H1 (cell line): ENCODE measurements around the gene GSE1. TPM values are rescaled to one million over a fixed set of nuclear protein-coding genes. Genes with fewer than 3 reads are reported as not detected.

Experiments
- CTCF ChIA-PET: fragments of 300-600 bp; sonication (Branson Sonifier 250); formaldehyde crosslinking; loops from one replicate; lab custom pipeline; 2021; ENCODE audit not compliant: partially characterized antibody; lab: Charles Lee
- POLR2A ChIA-PET: fragments of 300-600 bp; sonication (Branson Sonifier 250); formaldehyde crosslinking; loops from one replicate; lab custom pipeline; 2021; ENCODE audit warnings: inconsistent platforms; ENCODE audit not compliant: partially characterized antibody; lab: Charles Lee
- DNase-seq, 2 experiments: peaks; one replicate each; pipeline versions ENCODE4 v3.0.0 to v3.0.0-alpha.2; 2010 to 2022; ENCODE audit warnings: low spot score in 2 of 2, low read depth in 1 of 2, mixed read lengths in 1 of 2
- FAIRE-seq: peaks from 2 replicates; lab custom pipeline; 2011; peaks lifted over from hg19 to GRCh38; lab: Jason Lieb, UNC
- H2AFZ ChIP-seq: 2 replicates; pipeline ENCODE4 v1.8.1; 2012; ENCODE audit warnings: low read length, inconsistent platforms
- H2AK5ac ChIP-seq: 2 replicates; pipeline ENCODE4 v1.6.1; 2013; ENCODE audit warnings: low read depth, low read length
- H2BK120ac ChIP-seq: replicated peaks from 2 replicates; pipeline ENCODE3; 2013; ENCODE audit warnings: low read depth, low read length, inconsistent platforms
- H2BK12ac ChIP-seq: 2 replicates; pipeline ENCODE4 v1.6.1; 2013; ENCODE audit warnings: low read depth, low read length
- H2BK15ac ChIP-seq: 2 replicates; pipeline ENCODE4 v1.6.1; 2013; ENCODE audit warnings: low read length
- H2BK20ac ChIP-seq: 2 replicates; pipeline ENCODE4 v1.6.1; 2013; ENCODE audit warnings: low read length
- H2BK5ac ChIP-seq: 2 replicates; pipeline ENCODE4 v1.6.1; 2013; ENCODE audit warnings: low read depth, low read length
- H3K14ac ChIP-seq: 2 replicates; pipeline ENCODE4 v1.6.1; 2013; ENCODE audit warnings: inconsistent platforms; ENCODE audit not compliant: insufficient read length
- H3K18ac ChIP-seq: 2 replicates; pipeline ENCODE4 v1.6.1; 2013; ENCODE audit warnings: low read length; ENCODE audit errors: extremely low read depth
- H3K23ac ChIP-seq: 2 replicates; pipeline ENCODE4 v1.6.1; 2013; ENCODE audit warnings: inconsistent platforms; ENCODE audit not compliant: insufficient read length
- H3K23me2 ChIP-seq: 2 replicates; pipeline ENCODE4 v1.6.1; 2013; ENCODE audit warnings: low read depth, low read length
- H3K27ac ChIP-seq: 2 replicates; pipeline ENCODE4 v1.6.1; 2011; ENCODE audit warnings: low read depth, low read length, inconsistent platforms
- H3K27me3 ChIP-seq, 4 experiments: replicated peaks in 1 of 4; 1 replicate in 1 of 4; 2 replicates in 3 of 4; pipeline versions ENCODE4 v1.6.1 to v1.8.1; 2011 to 2013; ENCODE audit warnings: low read length in 3 of 4, mild to moderate bottlenecking in 3 of 4, inconsistent platforms in 2 of 4, mixed read lengths in 2 of 4, moderate library complexity in 1 of 4; ENCODE audit not compliant: control insufficient read depth in 3 of 4, insufficient read depth in 3 of 4; ENCODE audit errors: extremely low read depth in 1 of 4
- H3K36me3 ChIP-seq, 4 experiments: 2 replicates each; pipeline versions ENCODE4 v1.6.1 to v1.8.1; 2011 to 2013; ENCODE audit warnings: mild to moderate bottlenecking in 4 of 4, low read length in 3 of 4, moderate library complexity in 2 of 4, control low read depth in 1 of 4, inconsistent platforms in 1 of 4; ENCODE audit not compliant: insufficient read depth in 4 of 4, control insufficient read depth in 2 of 4
- H3K4ac ChIP-seq: replicated peaks from 2 replicates; pipeline ENCODE3; 2013; ENCODE audit warnings: low read length, low read depth, mixed read lengths, inconsistent platforms; ENCODE audit not compliant: insufficient read length
- H3K4me1 ChIP-seq, 4 experiments: replicated peaks in 1 of 4; 1 replicate in 1 of 4; 2 replicates in 3 of 4; pipeline versions ENCODE4 v1.6.1 to v1.8.1; 2011 to 2013; ENCODE audit warnings: low read length in 3 of 4, inconsistent platforms in 2 of 4, mixed read lengths in 1 of 4; ENCODE audit not compliant: insufficient read depth in 4 of 4, control insufficient read depth in 3 of 4
- H3K4me2 ChIP-seq, 2 experiments: 2 replicates each; pipeline versions ENCODE4 v1.6.1 to v1.8.1; 2011 to 2013; ENCODE audit warnings: low read depth in 2 of 2, low read length in 2 of 2, control low read depth in 1 of 2, inconsistent platforms in 1 of 2, mild to moderate bottlenecking in 1 of 2; ENCODE audit not compliant: insufficient read depth in 1 of 2
- H3K4me3 ChIP-seq, 4 experiments: fragments of 200-600, 300-600 bp in 1 of 4; sonication (generic), shearing (Covaris generic), sonication (Bioruptor Twin) in 1 of 4; 2 replicates each; pipeline versions ENCODE4 v1.5.1 to v1.8.1; 2011 to 2016; ENCODE audit warnings: low read length in 4 of 4, low read depth in 3 of 4, control low read depth in 2 of 4, inconsistent platforms in 2 of 4, mild to moderate bottlenecking in 2 of 4, mixed read lengths in 1 of 4, moderate library complexity in 1 of 4; ENCODE audit not compliant: insufficient read depth in 2 of 4; ENCODE audit errors: extremely low read depth in 1 of 4
- H3K56ac ChIP-seq: replicated peaks from 2 replicates; pipeline ENCODE3; 2013; ENCODE audit warnings: low read depth, mild to moderate bottlenecking, mixed read lengths, low read length, inconsistent platforms; ENCODE audit not compliant: insufficient read length
- H3K79me1 ChIP-seq: 2 replicates; pipeline ENCODE4 v1.6.1; 2013; ENCODE audit warnings: low read depth, low read length, control low read depth
- H3K79me2 ChIP-seq, 2 experiments: 2 replicates each; pipeline versions ENCODE4 v1.6.1 to v1.8.1; 2012 to 2013; ENCODE audit warnings: low read length in 2 of 2, mild to moderate bottlenecking in 2 of 2, inconsistent platforms in 1 of 2; ENCODE audit not compliant: insufficient read depth in 2 of 2, control insufficient read depth in 1 of 2
- H3K9ac ChIP-seq, 4 experiments: replicated peaks in 1 of 4; 1 replicate in 1 of 4; 2 replicates in 3 of 4; pipeline versions ENCODE4 v1.6.1 to v1.8.1; 2011 to 2013; ENCODE audit warnings: low read depth in 3 of 4, low read length in 3 of 4, control low read depth in 2 of 4, mild to moderate bottlenecking in 2 of 4, moderate library complexity in 2 of 4, inconsistent platforms in 1 of 4; ENCODE audit errors: extremely low read depth in 1 of 4
- H3K9me3 ChIP-seq, 2 experiments: 2 replicates each; pipeline versions ENCODE4 v1.6.1 to v1.8.1; 2012 to 2013; ENCODE audit warnings: mild to moderate bottlenecking in 2 of 2, moderate library complexity in 2 of 2, control low read depth in 1 of 2, inconsistent platforms in 1 of 2, low read depth in 1 of 2, low read length in 1 of 2, mixed read lengths in 1 of 2; ENCODE audit not compliant: insufficient read depth in 2 of 2
- H4K20me1 ChIP-seq, 2 experiments: replicated peaks in 1 of 2; 2 replicates each; pipeline versions ENCODE3 to v1.8.1; 2011 to 2013; ENCODE audit warnings: inconsistent platforms in 2 of 2, low read length in 2 of 2, mild to moderate bottlenecking in 1 of 2; ENCODE audit not compliant: insufficient read depth in 2 of 2, control insufficient read depth in 1 of 2
- H4K5ac ChIP-seq: 2 replicates; pipeline ENCODE4 v1.6.1; 2013; ENCODE audit warnings: low read length, low read depth, mixed read lengths, inconsistent platforms; ENCODE audit not compliant: insufficient read length
- H4K8ac ChIP-seq: 2 replicates; pipeline ENCODE4 v1.8.0; 2013; ENCODE audit warnings: mild to moderate bottlenecking, moderate library complexity, low read length, inconsistent platforms; ENCODE audit not compliant: insufficient read depth; ENCODE audit errors: extremely low read depth
- H4K91ac ChIP-seq: replicated peaks from 2 replicates; pipeline ENCODE3; 2013; ENCODE audit warnings: low read length, mixed read lengths, inconsistent platforms; ENCODE audit not compliant: insufficient read length
- BACH1 ChIP-seq: IDR thresholded peaks from 2 replicates; pipeline ENCODE4 v1.6.1; 2012; ENCODE audit warnings: low read length, improper control_type of control experiment
- CREB1 ChIP-seq: IDR thresholded peaks from 2 replicates; pipeline ENCODE4 v1.6.1; 2012; ENCODE audit warnings: inconsistent platforms
- HDAC2 ChIP-seq, 2 experiments: fragments of 300-600 bp in 1 of 2; sonication (generic) in 1 of 2; IDR thresholded peaks; 2 replicates each; pipeline ENCODE4 v1.6.1; 2011 to 2012; ENCODE audit warnings: low read depth in 2 of 2, low read length in 2 of 2, mild to moderate bottlenecking in 2 of 2, moderate library complexity in 2 of 2, borderline replicate concordance in 1 of 2, inconsistent platforms in 1 of 2
- HDAC6 ChIP-seq: IDR thresholded peaks from one replicate; pipeline ENCODE4 v1.7.1; 2012; ENCODE audit warnings: low read depth, mild to moderate bottlenecking, inconsistent platforms, low read length, moderate library complexity
- KDM1A ChIP-seq: fragments of 200-600, 300-600 bp; sonication (generic); IDR thresholded peaks from 2 replicates; pipeline ENCODE4 v1.7.1; 2016; ENCODE audit warnings: mild to moderate bottlenecking, low read length, borderline replicate concordance
- MAFK ChIP-seq: IDR thresholded peaks from 2 replicates; pipeline ENCODE4 v1.6.1; 2012; ENCODE audit warnings: low read depth, mild to moderate bottlenecking, improper control_type of control experiment, low read length
- POLR2AphosphoS5 ChIP-seq: IDR thresholded peaks from 2 replicates; pipeline ENCODE4 v1.6.1; 2011; ENCODE audit warnings: low read depth, low read length
- SRF ChIP-seq: IDR thresholded peaks from 2 replicates; pipeline ENCODE4 v1.6.1; 2011; ENCODE audit warnings: mild to moderate bottlenecking, low read depth, low read length, moderate library complexity
- YY1 ChIP-seq: IDR thresholded peaks from 2 replicates; pipeline ENCODE4 v1.6.1; 2011; ENCODE audit warnings: low read depth, mild to moderate bottlenecking, low read length
- ZNF274 ChIP-seq: IDR thresholded peaks from 2 replicates; pipeline ENCODE4 v1.7.0; 2012; ENCODE audit warnings: low read length, borderline replicate concordance; ENCODE audit errors: extremely low read depth
- WGBS, 2 experiments: shearing (Covaris generic) in 1 of 2; methylation state at CpG; one replicate each; pipeline versions ENCODE4 v1.1.6 to v1.1.7; 2013 to 2015; ENCODE audit warnings: low lambda C conversion rate in 2 of 2, mixed read lengths in 2 of 2, inconsistent platforms in 1 of 2, low coverage in 1 of 2, missing lambda C conversion rate in 1 of 2; ENCODE audit not compliant: insufficient replicate concordance in 2 of 2, insufficient coverage in 1 of 2, insufficient read length in 1 of 2; ENCODE audit errors: extremely low coverage in 1 of 2, missing lambda C conversion rate in 1 of 2; 5-methylcytosine and 5-hydroxymethylcytosine counted together
- polyA plus RNA-seq, 7 experiments: library from polyadenylated mRNA; depleted of rRNA in 3 of 7; stranded (reverse) in 5 of 7; unstranded in 2 of 7; fragments of >200 nt in 5 of 7; fragments of 200-250 nt in 2 of 7; gene quantifications; 1 replicate in 5 of 7; 2 replicates in 1 of 7; 4 replicates in 1 of 7; pipeline versions ENCODE4 v1.2.1 to v1.2.3, GENCODE V29; 2011 to 2013; ENCODE audit warnings: missing spikeins in 2 of 7, mixed read lengths in 2 of 7
- total RNA-seq: library from RNA; stranded (reverse); fragmentation: NEBNext Ultra II Directional; extraction: Animal tissue kit (Norgen Biotek cat#: 25700); gene quantifications from 2 replicates; pipeline ENCODE4 v1.2.1, GENCODE V29; 2021

The GSE1 gene
- total and polyA plus RNA-seq, 2 of the 8 experiments (the other 6 are each of a cell fraction or from before 2014, with no cell fraction given), result 26.0 to 65.6 TPM

GRCh38 chr16:85678821-85679220, 65.7 kb downstream of the GSE1 start:
- DNase-seq (no peak), FAIRE-seq (no peak)
- 82% methylated on average over 5 of the region's 5 CpGs; no CpG with 5 or more reads in 1 of the 2 experiments for WGBS, 2 experiments
- Histone ChIP-seq H4K20me1 (peaks cover 5 to 22% of the 10 kb centered on the region in 2 experiments), H3K9me3 (no peaks in the 10 kb centered on the region), H3K27ac (no peak overlapping the region), H3K56ac (no peak overlapping the region), H3K18ac (no peak overlapping the region), H2AFZ (no peak overlapping the region), H3K79me2 (peaks cover 0 to 7% of the 10 kb centered on the region in 2 experiments; a peak in 1 of 4 replicates), H2BK15ac (no peak overlapping the region), H2BK120ac (no peak overlapping the region), H4K91ac (no peak overlapping the region), H3K4me3 (no peak overlapping the region), H3K27me3 (no peaks in the 10 kb centered on the region), H3K14ac (no peak overlapping the region), H2BK12ac (no peak overlapping the region), H2BK5ac (no peak overlapping the region), H3K36me3 (peaks cover 36 to 69% (median 52%) of the 10 kb centered on the region in 4 experiments), H3K4me2 (no peak overlapping the region), H3K79me1 (peaks cover 9% of the 10 kb centered on the region; the same call in 1 of the 2 replicates), H3K4me1 (no peaks in the 10 kb centered on the region), H2BK20ac (no peak overlapping the region), H4K5ac (no peak overlapping the region), H3K9ac (no peak overlapping the region), H4K8ac (no peak overlapping the region), H2AK5ac (no peak overlapping the region), H3K23me2 (no peaks in the 10 kb centered on the region), H3K23ac (no peak overlapping the region), H3K4ac (no peak overlapping the region)
- POLR2A ChIA-PET, result interaction anchor here (1.6 to 10.5 kb wide), 3 partner anchors 7 to 29 kb away, joined by 4 to 77 read pairs (median 10); partner anchors contain the start of gene GINS2
- TF ChIP-seq MAFK (no peak), HDAC6 (no peak), BACH1 (no peak), HDAC2 (IDR thresholded peaks at IDR 0.05; ENCODE audit: borderline replicate concordance in 1 of 2, low read depth in 2 of 2, low read length in 2 of 2) (no peak), KDM1A (no peak), POLR2AphosphoS5 (no peak), SRF (no peak), YY1 (no peak), CREB1 (no peak), ZNF274 (no peak)
- CTCF ChIA-PET, result interaction anchor here (0.6 to 37.0 kb wide), 7 partner anchors 11 to 309 kb away, joined by 3 to 620 read pairs (median 9); no protein-coding TSS in a partner anchor
